SHP77 (cell line): ENCODE measurements around the gene BDNF.
A peak's percentile ranks its signal among the peaks of the same experiment; 100 is the strongest.

Source experiments
- DNase-seq, 2 experiments: peaks; one replicate each; lab custom pipeline; 2025; lab: John Stamatoyannopoulos, UW

Gene BDNF

DNA sequence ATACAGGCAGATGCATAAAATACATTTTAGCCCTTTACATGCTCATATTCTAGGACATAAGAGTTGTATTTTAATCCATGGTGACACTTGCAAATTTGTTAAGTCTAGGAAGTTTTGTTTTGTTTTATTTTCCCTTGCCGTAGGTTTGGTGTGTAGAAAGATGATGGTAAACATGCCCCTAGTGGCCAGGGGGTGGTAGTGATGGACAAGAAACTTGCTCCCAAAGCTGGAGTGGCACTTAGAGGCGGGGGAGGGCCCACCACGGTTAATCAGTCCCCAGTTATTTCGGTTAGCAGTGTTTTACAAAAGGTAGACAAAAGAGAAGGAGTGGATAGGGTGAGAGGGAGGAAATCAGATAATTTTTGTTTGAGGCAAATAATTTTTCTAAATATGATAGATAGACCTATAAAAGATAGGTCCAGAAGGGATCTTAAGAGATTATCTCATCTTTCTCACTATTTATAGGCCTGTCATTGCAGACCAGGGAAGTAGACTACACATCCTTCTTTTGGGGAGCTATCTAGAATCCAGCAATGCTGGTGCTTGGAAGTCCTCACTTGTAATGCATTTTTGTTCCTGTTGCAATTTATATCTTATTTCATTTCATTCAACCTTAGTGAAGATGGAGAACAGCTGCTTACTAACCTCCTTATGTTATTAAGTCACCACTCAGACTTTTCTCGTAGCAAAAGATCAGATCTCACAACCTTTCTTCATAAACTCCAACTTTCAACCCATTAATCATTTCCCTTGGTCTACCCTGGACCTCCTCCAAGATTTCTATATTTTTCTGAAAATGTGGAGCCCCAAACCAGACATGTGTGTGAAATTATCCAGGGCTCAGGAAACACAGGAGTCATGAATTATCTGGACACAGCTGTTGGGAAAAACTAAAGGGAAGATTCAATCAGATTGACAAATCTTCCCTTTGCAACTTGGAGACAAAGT lies 5.9 kb upstream of the BDNF start:
- DNase-seq = no peak

DNA sequence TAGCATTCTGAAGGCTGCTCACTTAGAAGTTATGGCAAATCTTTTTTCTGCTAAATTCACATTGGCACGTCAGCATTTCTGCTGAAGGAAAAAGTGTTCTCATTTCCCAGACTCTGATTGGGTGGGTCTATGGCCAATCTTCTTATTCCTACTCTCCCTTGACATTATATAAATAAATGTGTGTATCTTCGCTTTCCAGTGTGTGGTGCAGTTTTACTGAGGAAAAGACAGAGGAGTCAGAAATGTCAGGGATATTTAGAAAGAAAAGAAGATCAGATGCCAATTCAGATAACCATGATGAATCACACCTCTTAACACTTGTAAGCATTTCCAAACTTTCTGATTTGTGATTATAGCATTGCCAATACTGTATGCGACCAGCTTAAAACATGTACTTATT lies 3.2 kb upstream of the BDNF start:
- no peak for DNase-seq

DNA sequence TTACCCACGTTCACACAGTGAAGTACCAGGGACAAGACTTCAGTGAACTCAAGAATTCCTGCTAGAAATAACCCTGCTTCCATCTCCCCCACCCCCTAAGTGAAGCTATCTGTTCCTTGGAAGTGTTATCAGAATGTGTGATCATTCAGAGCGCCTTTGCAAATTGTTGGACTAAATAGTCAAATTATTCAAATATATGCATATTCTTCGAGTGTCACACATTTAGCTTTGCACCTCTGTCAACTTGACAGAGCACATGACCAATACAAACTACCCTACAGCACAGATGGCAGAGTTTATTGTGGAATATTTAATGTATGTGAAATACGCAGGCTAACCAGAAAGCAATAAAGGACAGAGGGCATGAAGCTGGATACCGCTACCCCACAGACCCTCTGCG lies 2.6 kb upstream of the BDNF start:
- DNase-seq = no peak

DNA sequence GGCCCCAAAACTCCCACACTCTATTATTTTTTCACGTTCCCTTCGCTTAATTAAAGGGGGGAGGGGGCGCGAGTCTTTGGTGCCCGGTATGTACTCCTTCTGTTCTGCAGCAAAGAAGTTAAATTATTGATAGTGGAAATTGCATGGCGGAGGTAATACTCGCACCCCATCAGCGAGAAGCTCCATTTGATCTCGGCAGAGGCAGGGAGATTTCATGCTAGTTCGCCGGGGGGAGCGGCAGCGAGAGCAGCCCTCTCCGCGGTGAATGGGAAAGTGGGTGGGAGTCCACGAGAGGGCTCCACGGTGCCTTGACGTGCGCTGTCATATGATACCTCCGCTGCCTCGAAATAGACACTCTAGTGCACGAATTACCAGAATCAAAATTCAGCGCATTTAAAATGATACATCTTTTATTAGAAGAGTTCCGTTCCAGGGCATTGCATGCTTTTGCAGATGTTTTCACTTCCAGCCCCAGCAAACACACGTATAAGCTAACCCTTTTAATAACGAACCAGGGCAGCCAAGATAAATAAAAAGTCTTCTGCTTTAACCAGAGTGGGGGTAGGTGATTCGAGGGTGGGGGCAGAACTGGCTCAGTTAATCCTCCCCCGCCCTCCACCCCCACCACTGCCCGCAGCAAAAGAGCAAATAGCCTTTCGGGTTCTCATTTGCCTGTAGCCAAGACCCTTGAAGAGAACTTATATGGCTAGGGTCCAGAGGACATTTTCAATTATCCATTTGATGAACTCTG lies 1.3 kb upstream of the BDNF start:
- no peak for DNase-seq

DNA sequence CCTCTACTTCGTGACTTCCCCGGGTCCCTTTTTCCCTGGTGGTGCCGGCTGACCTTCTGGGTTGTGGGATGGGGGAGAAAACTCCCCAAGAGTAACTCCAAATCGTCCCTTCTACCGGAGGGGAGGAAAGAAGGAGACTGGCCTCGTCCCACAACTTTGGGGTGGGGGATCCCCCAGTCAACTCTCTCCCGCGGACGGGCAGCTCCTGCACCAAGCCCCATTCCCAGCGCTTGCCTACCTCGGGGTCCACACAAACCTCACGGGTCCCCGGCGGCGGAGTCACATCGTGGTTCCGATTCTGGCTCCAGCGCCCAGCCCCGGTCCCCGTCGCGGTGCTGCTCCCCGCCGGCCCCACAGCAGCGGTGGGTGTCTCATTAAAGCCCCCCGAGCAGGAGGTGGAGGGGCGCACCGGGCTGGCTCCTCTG lies 317 bp downstream of the BDNF start:
- no peak for DNase-seq

DNA sequence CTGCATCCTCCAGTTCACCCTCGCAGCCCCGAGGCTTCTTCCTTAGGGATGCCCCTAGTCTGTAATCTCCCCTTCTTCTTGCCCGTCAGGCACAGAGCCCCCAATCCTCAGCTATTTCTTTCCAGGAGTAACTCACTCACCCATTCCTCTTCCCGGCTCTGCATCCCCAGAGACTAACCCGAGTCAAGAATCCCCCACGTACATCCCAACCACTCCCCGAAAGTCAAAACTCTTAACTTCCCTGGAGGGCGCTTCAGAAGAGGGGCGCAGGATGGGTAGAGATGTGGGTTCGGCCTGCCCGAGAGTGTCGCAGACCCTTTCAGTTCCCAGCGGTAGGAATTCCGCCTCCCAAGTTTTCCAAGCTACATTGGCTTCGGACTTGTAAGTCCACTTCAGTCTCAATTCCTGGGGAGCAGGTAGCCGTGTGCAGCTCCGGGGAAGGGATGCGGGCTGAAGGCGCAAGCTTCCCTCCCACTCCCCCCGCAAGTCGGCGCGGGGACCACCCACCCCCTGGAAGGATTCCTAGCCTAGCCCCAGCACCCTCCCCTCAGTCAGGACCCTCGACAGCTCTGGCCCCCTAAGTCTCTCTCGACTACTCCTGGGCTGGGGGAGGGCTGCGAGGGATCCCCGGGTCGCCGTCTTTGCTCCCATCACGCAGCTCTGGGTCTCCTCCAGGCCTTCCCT lies 871 bp downstream of the BDNF start:
- DNase-seq = no peak

DNA sequence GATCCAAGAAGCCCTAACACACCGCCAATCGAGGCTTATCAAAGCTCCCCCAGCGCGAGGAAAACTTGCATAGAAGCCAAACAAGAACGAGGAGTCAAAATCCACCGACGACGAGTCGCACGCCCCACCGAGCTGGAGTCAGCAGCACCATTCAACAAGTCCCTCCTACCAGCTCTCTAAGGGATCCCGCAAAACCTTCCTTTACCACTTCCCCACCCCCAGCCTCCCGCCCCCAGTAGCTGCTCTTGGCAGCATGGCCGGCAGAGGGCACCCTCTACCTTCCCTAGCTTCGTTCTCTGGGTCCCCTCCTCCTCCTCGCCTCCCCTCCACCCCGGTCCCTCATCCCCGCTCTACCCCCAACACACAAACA lies 1.4 kb downstream of the BDNF start:
- DNase-seq = peak in 1 of 2 experiments; percentile 46

DNA sequence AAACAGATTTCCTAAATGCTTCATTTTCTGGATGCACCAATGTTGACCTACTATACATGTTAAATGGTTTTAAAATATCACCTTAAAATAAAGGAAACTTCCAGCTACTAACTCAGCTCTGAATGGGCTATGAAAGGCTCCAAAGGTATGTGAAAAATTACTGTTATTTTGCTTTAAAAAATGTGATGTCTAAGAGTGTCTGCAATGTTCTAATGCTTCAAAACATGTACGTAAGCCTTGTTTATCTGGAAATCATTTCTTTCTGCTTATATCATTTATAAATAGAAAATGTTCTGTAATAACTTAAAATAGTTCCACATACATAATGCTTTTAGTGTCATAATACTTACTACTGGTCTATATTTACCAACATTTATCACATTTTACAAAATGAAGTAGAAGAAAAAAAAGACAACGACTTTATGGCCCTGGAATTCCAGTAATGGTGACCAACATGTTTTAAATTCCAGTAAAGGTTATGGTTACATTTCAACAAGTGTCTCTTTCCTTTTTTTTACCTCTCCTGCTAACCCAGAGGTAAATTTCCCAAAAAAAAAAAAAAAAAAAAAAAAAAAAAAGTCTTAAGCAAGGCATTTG lies 2.5 kb downstream of the BDNF start:
- DNase-seq = no peak

DNA sequence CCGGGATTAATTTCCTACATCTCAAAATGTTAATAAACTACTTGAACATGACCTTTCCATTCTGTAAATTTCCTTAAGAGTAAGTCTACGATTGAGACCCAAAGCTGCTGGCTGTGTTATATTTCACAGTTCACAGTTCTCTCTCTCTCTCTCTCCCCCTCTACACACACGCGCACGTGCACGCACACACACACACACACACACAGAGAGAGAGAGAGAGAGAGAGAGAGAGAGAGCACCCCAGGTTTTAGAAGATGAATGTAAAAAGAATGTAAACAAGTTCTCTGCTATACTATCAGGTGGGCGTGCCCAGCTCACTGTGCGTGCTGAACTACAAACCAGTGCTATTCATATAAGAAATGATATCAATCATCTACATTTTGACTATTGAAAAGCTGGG lies 3.3 kb downstream of the BDNF start:
- DNase-seq = no peak

DNA sequence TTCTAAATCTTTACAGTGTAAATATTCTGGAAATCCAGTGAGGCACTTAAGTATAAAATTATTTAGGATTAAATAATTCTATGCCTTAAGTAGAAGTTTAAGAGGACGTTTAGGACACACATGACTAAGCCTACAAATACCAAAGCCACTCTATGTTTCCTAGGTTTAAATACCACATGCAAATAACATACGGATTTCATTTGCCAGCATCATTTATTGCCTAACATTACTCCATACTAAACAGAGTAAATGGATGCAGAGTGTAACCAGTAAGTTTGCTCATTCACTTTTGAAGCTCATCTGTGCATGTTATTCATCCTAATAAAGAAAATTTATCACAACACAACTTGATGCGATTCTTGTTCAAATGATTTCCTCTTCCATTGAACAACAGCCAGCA lies 4.1 kb downstream of the BDNF start:
- DNase-seq = no peak

DNA sequence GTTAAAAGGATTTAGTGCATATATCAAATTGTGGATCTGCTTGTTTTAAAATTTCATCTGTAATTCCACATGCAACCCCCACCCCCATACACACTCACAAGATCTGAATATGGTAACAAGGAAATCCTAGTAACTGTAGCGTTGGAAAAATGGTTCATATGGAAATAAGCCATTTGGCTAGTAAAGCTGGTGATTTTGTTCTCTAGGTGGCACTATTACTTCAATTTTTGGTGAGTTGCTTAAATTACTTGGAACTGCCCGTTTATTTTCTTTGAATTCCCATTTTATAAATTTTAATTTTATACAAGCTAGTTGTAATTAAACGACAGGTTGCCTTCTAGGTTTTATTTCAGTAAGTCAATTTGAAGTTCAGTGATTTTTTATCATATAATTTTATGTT lies 5.3 kb downstream of the BDNF start:
- no peak for DNase-seq

DNA sequence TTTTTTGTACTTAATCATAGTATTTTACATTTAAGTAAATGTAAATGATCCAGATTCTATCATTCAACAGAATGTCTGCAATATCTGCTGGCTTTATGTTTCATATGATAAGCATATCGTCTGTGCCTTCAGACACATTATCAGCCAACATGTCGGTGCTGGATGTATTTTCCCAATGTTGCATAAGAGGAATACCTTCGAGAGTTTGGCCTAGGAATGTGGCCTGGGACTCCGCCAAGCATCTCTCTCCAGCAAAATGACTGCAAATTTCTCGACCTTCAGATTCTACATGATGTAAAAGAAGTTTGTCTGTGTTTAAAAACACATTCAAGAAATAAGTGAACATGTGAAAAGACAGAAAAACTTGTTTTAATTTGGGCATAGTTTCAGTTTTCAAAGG lies 6.9 kb downstream of the BDNF start:
- DNase-seq = no peak

DNA sequence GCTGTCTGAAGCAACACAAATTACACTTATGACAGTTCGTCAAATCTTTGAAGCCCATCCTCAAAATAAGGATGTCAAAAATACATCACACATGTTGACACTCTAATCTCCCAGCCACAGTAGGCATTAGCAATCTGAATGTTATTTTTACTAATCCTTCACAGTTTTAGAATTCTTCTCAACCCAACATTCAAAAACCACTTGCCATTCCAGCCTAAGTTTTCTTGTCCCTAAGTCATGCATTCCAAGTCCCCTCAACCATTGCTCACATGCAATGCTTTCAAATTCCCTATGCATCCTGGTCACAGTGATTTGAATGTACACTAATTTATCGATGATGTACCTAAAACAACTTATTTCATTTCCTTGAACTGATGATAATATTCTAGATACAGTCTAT lies 7.5 kb downstream of the BDNF start:
- DNase-seq = no peak

DNA sequence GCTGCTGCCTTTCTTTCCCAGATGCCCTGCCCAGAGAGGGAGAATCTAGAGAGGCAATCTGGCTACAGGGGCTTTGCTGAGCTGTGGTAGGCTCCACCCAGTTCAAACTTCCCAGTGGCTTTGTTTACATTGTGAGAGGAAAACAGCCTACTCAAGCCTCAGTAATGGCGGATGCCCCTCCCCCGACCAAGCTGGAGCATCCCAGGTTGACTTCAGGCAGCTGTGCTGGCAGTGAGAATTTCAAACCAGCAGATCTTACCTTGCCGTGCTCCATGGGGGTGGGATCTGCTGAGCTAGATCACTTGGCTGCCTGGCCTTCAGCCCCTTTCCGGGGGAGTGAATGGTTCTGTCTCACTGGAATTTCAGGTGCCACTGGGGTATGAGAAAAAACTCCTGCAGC lies 12.2 kb downstream of the BDNF start:
- no peak for DNase-seq

DNA sequence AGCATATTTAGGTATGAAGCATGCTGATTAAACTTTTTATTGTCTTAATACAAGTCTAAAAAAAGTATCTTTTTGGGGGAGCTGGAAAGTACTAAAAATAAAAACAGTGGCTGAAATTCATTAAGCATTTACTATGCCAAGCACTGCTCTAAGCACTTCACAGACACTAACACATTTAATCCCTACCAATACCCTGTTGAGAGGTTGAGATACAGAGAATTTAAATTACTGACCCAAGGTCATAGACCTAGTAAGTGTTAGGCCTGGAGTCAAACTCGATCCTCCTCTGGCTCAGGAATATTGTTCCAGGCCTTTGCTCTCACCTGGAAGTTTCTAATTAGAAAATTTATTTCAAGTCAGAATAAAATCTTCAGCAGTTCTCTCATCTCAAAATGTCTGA lies 18.6 kb downstream of the BDNF start:
- no peak for DNase-seq

DNA sequence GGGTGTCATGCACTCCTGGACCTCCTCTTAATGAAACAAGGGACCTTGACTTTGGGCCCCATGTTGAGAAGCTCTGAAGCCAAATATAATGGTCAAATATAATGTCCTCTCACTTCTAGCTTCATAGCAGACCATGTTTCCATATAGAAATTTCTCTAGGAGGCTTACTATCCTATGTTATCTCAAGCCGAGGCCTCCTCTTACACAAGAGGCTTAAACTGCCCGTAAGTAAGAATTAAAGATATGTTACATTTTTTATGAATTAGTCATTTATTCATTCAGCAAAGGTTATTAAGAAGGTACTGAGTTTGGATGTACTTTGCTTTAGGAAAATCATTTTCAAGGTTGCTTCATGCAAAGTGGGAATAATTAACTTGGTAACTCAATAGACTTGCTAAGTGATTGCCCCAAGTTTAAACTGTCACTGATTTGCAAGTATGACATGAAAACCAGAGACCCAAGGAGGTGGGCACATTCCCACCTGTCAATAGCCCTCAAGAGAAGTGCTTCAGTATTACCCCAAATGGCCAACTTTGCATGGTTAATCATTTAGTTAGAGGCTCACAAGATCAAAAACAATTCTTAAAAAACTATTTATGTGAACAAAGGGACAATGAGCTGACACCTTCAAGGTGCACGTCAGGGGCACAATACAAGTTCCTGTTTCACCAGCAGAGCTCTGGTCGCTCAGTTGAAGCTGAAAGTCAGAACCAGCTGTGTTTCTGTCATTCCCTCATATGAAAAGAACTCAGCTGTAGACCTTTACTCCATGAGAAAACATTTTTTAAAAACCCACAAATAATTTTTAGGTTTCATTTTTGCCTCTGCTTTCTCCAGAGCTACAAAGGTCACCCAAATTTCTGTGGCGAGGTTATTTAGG lies 20.9 kb downstream of the BDNF start:
- DNase-seq = no peak

DNA sequence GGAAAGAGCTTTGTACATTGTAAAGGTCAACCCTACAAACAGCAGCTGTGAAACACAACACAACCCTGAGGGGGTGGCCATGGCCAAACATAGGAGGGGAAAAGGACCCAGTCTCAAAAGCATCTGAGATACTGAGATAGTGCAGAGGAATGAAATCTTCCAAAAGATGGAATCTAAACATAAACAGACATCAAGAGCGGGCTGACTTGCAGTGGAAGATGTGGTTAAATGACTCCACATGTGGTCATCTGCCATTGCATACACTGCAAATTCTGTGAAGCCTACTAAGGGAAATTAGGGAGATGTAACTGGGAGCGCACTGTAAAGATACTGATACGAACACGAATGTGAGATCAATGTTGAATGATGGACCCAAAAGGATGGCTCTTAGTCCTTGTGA lies 22.0 kb downstream of the BDNF start:
- no peak for DNase-seq

DNA sequence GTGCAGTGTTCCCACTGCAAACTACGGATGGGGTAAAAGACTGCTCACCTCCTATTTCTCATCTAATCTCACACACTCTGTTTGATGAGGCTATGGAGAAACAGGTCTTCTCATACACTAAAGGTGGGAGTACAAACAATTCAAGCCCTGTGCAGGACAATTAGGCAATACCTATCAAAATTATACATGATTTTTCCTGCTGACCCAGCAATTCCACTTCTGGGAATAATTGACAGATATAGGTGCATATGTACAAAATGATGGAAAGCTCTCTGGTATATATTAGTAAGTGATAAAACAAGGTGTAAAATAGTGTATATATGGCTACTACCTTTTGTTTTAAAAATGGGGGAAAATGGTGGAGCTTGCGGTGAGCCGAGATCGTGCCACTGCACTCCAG lies 23.1 kb downstream of the BDNF start:
- DNase-seq = no peak

DNA sequence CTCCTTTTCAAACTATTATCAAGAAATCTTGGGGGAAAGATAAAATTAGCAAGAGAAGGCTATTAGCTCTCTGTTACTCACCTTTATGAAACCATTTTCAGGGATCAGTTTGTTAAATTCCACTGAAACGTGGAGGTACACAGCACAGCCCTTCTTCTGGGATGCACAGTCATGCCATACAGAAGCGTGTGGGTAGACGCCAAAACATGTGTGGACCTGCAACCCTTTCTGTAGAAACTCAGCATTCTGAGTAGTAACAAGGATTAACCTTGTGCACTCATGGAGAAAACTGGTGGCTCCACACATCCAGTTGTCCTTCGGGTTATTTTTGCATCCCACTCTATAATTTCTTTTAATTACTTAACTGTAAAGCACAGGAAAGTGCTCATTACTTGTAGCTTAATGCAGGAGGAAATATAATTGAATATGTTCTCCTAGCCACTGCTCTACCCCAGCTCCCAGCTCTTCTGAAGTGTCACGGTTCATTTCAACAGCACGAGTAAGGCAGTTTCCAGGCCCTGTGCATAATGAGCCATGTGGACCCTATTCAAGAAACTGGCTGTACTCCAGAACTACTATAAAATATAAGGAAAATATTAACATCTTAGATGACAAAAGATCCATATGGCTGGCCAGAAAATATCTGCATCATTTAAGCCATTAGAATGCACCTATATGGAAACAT lies 26.1 kb downstream of the BDNF start:
- no peak for DNase-seq

DNA sequence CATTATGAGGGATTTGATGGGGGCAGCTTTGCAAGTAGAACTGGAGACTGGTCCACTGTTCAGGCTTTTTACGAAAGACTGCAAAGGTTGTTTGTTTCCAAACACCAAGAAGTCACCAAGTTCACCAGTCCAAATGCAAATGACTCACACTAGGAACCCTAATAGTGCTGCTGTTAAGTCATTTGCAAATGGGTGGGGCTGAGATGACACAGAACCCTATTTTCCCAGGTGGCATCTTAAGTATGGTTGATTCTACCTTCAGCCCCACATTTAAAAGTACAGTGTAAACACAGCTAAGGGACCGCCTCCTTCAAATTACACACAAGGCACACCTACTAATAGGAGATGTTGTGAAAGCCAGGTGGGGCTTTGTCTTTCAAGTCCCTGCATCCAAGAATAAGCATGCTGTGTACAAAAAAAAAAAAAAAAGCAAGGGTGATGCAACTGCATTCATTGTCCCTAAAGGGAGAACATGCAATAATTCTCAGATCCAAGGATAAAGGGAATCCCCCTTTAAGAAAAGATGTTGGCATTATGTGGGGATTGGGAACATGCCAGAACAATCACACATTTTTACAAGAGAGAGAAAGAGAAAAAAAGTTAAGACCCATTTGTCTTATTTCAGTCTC lies 27.3 kb downstream of the BDNF start:
- no peak for DNase-seq
